GM06990 (cell line): ENCODE measurements around the gene B3GALT2.
A peak's percentile ranks its signal among the peaks of the same experiment; 100 is the strongest.
"Not testable (repeated sequence)": the region's sequence is repeated elsewhere in the genome, so short reads cannot be mapped to it uniquely, and the experiment has no call there.

Experiments
- DNase-seq: peaks from one replicate; pipeline ENCODE4 v3.0.0-alpha.2; 2011; ENCODE audit not compliant: insufficient read length; ENCODE audit errors: extremely low read depth
- H3K27me3 ChIP-seq: replicated peaks from 2 replicates; pipeline ENCODE4 v1.6.0; 2011; ENCODE audit warnings: low read length; ENCODE audit not compliant: control insufficient read depth, insufficient read depth
- H3K36me3 ChIP-seq: 2 replicates; pipeline ENCODE4 v1.5.1; 2011; ENCODE audit warnings: low read length; ENCODE audit not compliant: control insufficient read depth, insufficient read depth
- H3K4me3 ChIP-seq: replicated peaks from 2 replicates; pipeline ENCODE4 v1.5.1; 2011; ENCODE audit warnings: low read depth, mild to moderate bottlenecking, control low read depth, low read length
- TF ChIP-seq, protein P1 (sequence below): IDR thresholded peaks from 2 replicates; pipeline ENCODE4 v1.5.1; 2011; ENCODE audit warnings: low read length, control low read depth, mild to moderate bottlenecking, inconsistent platforms; ENCODE audit not compliant: insufficient read depth, poor library complexity, severe bottlenecking

B3GALT2 gene

DNA sequence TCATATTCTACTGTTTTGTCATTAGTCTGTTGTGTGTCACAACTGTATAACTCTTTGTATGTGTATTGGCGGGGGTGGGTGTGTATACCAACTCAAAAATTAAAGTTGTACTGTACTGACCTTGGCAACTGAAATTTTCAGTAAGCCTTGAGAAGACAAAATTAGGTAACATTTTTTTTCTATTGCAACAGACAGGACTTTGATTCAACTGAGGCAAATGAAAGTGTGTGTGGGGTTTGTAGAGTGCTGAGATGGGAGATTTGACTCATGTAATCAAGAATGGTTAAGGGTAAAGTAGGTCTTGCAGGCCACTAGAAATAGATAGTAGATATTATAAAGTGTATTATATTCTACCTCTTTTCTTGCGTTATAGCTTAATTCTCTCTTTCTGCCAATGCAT lies 14.6 kb upstream of the B3GALT2 start:
- no peak for DNase-seq
- Histone ChIP-seq H3K36me3 (no peaks in the 10 kb centered on the region; the same call in none of the 2 replicates), H3K27me3 (no peaks in the 10 kb centered on the region), H3K4me3 (no peak overlapping the region)
- TF ChIP-seq, protein P1, sequence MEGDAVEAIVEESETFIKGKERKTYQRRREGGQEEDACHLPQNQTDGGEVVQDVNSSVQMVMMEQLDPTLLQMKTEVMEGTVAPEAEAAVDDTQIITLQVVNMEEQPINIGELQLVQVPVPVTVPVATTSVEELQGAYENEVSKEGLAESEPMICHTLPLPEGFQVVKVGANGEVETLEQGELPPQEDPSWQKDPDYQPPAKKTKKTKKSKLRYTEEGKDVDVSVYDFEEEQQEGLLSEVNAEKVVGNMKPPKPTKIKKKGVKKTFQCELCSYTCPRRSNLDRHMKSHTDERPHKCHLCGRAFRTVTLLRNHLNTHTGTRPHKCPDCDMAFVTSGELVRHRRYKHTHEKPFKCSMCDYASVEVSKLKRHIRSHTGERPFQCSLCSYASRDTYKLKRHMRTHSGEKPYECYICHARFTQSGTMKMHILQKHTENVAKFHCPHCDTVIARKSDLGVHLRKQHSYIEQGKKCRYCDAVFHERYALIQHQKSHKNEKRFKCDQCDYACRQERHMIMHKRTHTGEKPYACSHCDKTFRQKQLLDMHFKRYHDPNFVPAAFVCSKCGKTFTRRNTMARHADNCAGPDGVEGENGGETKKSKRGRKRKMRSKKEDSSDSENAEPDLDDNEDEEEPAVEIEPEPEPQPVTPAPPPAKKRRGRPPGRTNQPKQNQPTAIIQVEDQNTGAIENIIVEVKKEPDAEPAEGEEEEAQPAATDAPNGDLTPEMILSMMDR: no peak

DNA sequence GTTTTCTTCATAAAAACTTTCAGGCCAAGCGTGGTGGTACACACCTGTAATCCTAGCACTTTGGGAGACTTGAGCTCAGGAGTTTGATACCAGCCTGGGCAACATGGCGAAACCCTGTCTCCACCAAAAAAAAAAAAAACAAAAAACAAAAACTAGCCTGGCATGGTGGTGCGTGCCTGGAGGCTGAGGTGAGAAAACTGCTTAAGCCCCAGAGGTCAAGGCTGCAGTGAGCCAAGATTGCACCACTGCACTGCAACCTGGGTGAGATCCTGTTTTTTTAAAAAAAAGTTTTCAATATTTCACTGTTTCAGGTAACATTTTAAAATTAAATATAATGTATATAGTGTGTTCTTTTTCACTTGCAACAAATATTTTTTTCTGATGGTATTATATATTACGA lies 13.5 kb upstream of the B3GALT2 start:
- no peak overlapping the region for H3K4me3 ChIP-seq
- TF ChIP-seq, protein P1: no peak
- DNase-seq: no peak
- H3K36me3 ChIP-seq: no peaks in the 10 kb centered on the region; the same call in 1 of the 2 replicates
- no peaks in the 10 kb centered on the region for H3K27me3 ChIP-seq

DNA sequence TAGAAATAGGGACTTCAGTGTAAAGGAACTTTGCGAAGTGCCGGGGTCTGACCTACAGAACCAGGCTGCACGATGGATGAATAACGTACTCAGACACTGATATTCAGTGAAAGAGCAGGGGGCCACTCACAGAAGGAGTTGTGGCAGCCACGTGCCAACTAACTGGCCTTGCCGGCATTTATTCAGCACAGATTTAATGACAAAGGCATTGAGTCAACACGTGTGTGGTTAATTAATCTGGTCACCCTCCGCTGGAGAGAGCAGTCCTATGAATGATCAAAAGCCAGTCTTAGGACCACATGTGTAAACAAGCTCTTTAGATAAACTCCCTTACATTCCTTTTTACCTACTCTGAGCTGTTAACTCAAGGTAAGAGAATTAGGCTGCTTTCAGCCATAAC lies 6.2 kb upstream of the B3GALT2 start:
- Histone ChIP-seq H3K36me3 (no peaks in the 10 kb centered on the region; the same call in none of the 2 replicates), H3K27me3 (no peaks in the 10 kb centered on the region), H3K4me3 (no peak overlapping the region)
- no peak for DNase-seq
- TF ChIP-seq, protein P1: no peak

DNA sequence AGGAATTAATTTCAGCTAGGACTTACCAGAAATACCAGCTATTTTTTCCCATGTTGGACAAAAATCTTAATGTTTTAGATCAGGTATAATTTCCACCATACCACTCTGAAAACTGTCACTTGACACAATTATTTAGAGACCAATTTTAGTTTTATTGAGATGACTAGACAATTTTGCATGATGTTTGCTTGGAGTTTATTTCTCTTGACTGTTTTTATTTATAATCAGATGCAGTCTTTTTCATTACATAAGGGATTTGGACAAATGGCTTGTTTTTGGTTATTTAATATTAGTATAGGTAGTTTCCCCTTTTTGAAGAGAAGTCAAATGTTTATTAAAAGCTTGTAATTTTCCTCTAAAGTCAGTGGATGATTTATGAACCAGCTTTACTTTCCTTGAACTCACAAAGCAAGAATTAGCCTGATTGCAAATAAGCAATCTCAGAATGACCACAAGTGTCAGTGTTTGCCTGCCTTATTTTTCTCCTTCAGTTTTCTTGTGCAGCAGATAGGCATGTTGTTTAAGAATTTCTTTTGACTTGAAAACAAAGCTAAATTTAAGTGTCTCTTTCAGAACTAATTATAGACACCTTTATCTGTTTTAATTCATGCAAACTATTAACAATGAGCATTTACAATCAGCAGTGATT lies 3.8 kb upstream of the B3GALT2 start:
- Histone ChIP-seq H3K4me3 (no peak overlapping the region), H3K36me3 (no peaks in the 10 kb centered on the region; the same call in none of the 2 replicates), H3K27me3 (no peaks in the 10 kb centered on the region)
- TF ChIP-seq, protein P1: peak; percentile 28
- no peak for DNase-seq

DNA sequence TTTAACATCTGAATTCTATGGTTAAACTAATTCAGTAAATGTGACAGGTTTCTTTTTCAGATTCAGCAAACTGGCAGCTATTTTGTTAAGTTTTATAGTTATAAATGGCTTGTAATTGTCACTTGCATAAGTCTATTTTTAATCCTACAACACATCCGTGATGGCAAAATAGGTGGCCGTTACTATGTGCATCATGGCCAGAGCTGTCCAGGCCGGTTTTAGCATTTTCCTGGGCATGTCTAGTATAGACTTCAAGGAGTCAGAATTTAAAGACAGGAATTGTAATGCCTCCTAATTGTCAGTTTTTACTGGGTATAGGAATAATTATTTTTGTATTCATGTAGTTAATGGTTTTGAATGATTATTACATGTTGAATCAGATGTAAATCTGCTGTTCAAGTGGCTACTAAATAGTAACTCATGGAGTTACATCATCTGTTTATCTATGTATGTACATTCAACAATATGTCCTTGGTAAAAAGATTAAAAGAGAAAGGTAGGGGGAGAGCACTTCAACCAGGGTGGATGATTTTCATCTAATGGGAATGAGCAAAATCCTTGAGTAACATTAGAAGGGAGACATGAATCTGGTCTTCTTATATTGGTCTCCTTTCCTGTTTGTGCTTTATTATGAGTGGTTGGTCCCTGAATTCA lies 3.2 kb upstream of the B3GALT2 start:
- DNase-seq: no peak
- Histone ChIP-seq H3K27me3 (no peaks in the 10 kb centered on the region), H3K4me3 (no peak overlapping the region), H3K36me3 (no peaks in the 10 kb centered on the region; the same call in 1 of the 2 replicates)
- TF ChIP-seq, protein P1: no peak

DNA sequence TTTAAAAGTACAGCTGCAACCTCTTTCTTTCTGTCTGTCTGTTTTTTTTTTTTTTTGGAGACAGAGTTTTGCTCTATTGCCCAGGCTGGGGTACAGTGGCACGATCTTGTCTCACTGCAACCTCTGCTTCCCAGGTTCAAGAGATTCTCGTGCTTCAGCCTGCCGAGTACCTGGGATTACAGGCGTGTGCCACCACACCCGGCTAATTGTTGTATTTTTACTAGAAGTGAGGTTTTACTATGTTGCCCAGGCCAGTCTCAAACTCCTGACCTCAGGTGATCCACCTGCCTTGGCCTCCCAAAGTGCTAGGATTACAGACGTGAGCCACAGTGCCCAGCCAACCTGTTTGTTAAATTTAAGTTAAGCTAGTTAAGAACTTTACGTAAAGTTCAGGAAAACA lies 2.5 kb upstream of the B3GALT2 start:
- H3K36me3 ChIP-seq, H3K4me3 ChIP-seq, H3K27me3 ChIP-seq, DNase-seq: not testable (repeated sequence)
